LNCAP (cell line): ENCODE measurements around the gene CCDC187.

ENCODE experiments used
- CTCF ChIP-seq: fragments of 450-650 bp; IDR thresholded peaks from 2 replicates; pipeline ENCODE4 v1.5.1; 2017; ENCODE audit warnings: mild to moderate bottlenecking

Gene CCDC187

GRCh38 chr9:136332482-136332983 is 28.6 kb upstream of the CCDC187 start:
- no peak for TF ChIP-seq CTCF

GRCh38 chr9:136331556-136332481 is 27.9 kb upstream of the CCDC187 start:
- TF ChIP-seq CTCF = no peak

GRCh38 chr9:136331030-136331429 is 27.1 kb upstream of the CCDC187 start:
- no peak for TF ChIP-seq CTCF

GRCh38 chr9:136330406-136330990 is 26.6 kb upstream of the CCDC187 start:
- TF ChIP-seq CTCF = no peak

- TF ChIP-seq CTCF = no peak
Measured at GRCh38 chr9:136329636-136330405, 25.9 kb upstream of the CCDC187 start.

GRCh38 chr9:136329211-136329627 is 25.3 kb upstream of the CCDC187 start:
- no peak for TF ChIP-seq CTCF

- no peak for TF ChIP-seq CTCF
Measured at GRCh38 chr9:136328622-136329041, 24.7 kb upstream of the CCDC187 start.
